NB4 (cell line): ENCODE data around the gene ENOSF1.
"Not testable (repeated sequence)": the region's sequence is repeated elsewhere in the genome, so short reads cannot be mapped to it uniquely, and the experiment has no call there.

Experiments
- DNase-seq: peaks from one replicate; pipeline ENCODE4 v3.0.0; 2010; ENCODE audit warnings: low read depth
- H3K4me3 ChIP-seq: one replicate; pipeline ENCODE4 v1.5.1; 2011; ENCODE audit warnings: mild to moderate bottlenecking, low read depth, low read length, moderate library complexity
- MYC ChIP-seq: IDR thresholded peaks from 2 replicates; pipeline ENCODE4 v1.6.1; 2011; ENCODE audit warnings: low read depth, low read length
- POLR2A ChIP-seq: IDR thresholded peaks from 2 replicates; pipeline ENCODE4 v1.6.1; 2011; ENCODE audit warnings: mild to moderate bottlenecking; ENCODE audit not compliant: insufficient read length; ENCODE audit errors: extremely low read depth
- TF ChIP-seq, protein P1 (sequence below): IDR thresholded peaks from one replicate; pipeline ENCODE4 v1.5.1; 2012; ENCODE audit warnings: low read depth, low read length
- TF ChIP-seq, protein P2 (sequence below): IDR thresholded peaks from 2 replicates; pipeline ENCODE4 v1.6.1; 2011; ENCODE audit warnings: low read depth, low read length

The ENOSF1 gene

DNA sequence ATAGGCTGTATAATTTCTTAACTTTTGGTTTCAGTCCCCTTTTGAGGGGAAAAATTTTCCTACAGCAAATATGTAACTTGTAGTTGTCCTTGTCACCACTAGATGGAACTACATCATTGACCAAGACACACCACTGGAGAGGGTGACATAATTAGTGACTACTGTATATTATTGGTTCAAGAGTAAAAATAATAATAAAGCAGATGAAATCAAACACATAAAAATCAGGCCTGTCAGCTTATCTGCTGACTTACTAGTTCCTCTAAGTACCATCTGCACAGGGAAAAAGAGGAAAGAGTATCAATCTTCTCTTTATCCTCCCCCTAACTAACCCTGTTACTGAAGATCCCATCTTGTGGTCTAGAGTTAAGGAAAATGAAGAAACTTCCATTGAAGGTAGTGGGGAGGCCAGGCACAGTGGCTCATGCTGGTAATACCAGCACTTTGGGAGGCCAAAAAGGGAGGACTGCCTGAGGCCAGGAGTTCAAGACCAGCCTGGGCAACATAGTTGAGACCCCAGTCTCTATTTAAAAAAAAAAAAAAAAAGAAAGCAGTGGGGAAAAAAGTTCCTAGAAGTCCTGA is 29.6 kb upstream of the ENOSF1 start:
- no peak overlapping the region for H3K4me3 ChIP-seq
- peak; percentile 66 for DNase-seq
- TF ChIP-seq, protein P1, sequence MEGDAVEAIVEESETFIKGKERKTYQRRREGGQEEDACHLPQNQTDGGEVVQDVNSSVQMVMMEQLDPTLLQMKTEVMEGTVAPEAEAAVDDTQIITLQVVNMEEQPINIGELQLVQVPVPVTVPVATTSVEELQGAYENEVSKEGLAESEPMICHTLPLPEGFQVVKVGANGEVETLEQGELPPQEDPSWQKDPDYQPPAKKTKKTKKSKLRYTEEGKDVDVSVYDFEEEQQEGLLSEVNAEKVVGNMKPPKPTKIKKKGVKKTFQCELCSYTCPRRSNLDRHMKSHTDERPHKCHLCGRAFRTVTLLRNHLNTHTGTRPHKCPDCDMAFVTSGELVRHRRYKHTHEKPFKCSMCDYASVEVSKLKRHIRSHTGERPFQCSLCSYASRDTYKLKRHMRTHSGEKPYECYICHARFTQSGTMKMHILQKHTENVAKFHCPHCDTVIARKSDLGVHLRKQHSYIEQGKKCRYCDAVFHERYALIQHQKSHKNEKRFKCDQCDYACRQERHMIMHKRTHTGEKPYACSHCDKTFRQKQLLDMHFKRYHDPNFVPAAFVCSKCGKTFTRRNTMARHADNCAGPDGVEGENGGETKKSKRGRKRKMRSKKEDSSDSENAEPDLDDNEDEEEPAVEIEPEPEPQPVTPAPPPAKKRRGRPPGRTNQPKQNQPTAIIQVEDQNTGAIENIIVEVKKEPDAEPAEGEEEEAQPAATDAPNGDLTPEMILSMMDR: peak; percentile 52
- TF ChIP-seq MYC: no peak

DNA sequence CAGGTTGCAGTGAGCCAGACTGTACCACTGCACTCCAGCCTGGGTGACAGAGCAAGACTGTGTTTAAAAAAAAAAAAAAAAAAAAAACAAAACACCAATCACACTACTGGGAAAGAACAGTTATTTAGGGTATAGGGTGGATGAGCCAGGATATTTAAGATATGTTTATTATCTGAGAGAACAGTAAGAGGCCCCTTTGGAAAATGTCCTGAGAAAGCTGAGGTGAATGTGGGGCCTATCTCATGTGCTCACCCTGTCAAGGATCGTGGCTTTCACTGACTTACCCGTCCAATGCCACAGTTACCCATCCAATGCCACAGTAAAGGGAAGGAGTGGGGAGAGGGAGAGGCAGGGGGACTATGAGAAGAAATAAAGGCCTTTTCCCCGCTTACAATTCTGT is 19.9 kb upstream of the ENOSF1 start:
- no peak for DNase-seq
- no peak overlapping the region for H3K4me3 ChIP-seq
- TF ChIP-seq POLR2A (no peak), MYC (no peak)
- TF ChIP-seq, protein P2, sequence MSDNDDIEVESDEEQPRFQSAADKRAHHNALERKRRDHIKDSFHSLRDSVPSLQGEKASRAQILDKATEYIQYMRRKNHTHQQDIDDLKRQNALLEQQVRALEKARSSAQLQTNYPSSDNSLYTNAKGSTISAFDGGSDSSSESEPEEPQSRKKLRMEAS: no peak
- TF ChIP-seq, protein P1: no peak

DNA sequence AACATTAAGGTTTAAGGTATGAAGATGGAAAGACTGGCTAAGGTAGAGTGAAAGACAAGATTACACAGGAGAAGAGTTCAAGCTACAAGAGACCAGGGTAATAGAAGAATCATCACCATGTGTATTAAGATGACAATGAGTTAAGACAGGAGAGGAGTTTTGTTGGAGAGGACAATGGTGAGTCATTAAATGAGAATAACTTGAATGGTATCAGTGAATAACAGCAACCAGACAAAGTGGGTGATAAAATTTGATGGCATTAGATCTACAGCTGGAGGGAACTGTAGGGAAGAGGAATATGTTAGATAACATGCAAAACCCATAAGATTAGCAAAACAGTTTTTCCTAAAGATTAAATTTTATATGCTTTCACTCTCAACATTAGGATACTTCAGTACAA is 18.8 kb upstream of the ENOSF1 start:
- TF ChIP-seq, protein P2: no peak
- TF ChIP-seq, protein P1: no peak
- no peak for TF ChIP-seq POLR2A
- TF ChIP-seq MYC: no peak
- DNase-seq: no peak
- H3K4me3 ChIP-seq: no peak overlapping the region

DNA sequence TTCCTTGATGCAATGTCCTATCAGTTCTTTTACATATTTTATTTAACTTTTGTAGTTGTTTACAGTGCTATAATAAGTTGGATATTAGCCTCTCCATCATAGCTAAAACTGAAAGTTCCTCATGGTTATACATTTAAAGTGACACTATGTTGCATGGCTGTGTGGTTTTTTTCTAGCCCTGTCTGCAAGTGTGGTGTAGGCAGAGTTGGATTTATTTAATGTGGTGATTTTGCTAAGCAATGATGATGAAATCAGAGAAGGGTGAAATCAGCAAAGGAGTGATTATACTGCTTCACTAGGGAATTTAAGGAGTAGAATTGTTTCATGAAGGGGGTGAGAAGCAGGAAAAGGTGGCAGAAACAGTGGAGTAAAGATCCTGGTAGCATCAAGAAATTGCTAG is 18.3 kb upstream of the ENOSF1 start:
- no peak overlapping the region for H3K4me3 ChIP-seq

DNA sequence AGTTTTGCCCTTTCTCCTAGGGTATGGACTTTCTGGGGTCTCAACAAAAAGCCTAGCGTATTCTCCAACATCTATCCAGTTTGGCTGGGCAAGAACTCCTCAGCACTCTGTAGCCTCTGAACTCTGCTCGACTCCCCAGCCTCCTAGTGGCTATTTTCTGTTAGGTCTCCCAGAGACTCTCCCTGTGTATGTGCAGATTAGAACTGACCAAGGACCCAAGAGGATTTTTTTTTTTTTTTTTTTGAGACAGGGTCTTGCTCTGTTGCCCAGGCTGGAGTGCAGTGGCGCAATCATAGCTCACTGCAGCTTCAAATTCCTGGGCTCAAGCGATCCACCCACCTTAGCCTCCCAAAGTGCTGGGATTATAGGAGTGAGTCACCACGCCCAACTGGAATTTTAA is 17.7 kb upstream of the ENOSF1 start:
- not testable (repeated sequence) for DNase-seq, H3K4me3 ChIP-seq

More for the DNA sequence above, 18.3 kb upstream of the ENOSF1 start:
- DNase-seq: no peak
- TF ChIP-seq MYC: no peak
- TF ChIP-seq POLR2A: no peak
- TF ChIP-seq, protein P1: no peak
- TF ChIP-seq, protein P2: no peak

DNA sequence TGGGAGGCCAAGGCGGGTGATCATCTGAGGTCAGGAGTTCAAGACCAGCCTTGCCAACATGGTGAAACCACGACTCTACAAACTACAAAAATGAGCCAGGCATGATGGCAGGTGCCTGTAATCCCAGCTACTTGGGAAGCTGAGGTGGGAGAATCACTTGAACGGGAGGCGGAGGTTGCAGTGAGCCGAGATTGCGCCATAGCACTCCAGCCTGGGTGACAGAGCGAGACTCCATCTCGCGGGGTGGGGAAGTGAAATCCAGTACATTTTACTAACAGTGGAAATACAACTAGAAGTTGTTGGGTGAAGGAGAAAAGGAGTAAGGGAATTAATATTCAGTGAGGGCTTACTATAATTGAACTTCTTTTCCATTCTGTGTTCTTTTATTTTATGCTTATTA is 13.2 kb upstream of the ENOSF1 start:
- H3K4me3 ChIP-seq: no peak overlapping the region
- no peak for DNase-seq
- TF ChIP-seq POLR2A: no peak
- TF ChIP-seq, protein P2: no peak
- TF ChIP-seq, protein P1: no peak
- TF ChIP-seq MYC: no peak
